Colonic mucosa (tissue), 4 donors: ENCODE results near the gene LRRC8B. TPM values are rescaled to one million over a fixed set of nuclear protein-coding genes. Genes with fewer than 3 reads are reported as not detected.

Source experiments
- DNase-seq: peaks from one replicate; pipeline ENCODE4 v3.0.0-alpha.2; 2020
- H3K27ac ChIP-seq: fragments of 200-600 bp; one replicate; pipeline ENCODE4 v1.8.0; 2021
- H3K27me3 ChIP-seq: fragments of 200-600 bp; one replicate; pipeline ENCODE4 v1.8.0; 2021
- H3K36me3 ChIP-seq: fragments of 200-600 bp; one replicate; pipeline ENCODE4 v1.8.0; 2021
- H3K4me1 ChIP-seq: fragments of 200-600 bp; one replicate; pipeline ENCODE4 v1.8.0; 2021; ENCODE audit warnings: mild to moderate bottlenecking
- H3K4me3 ChIP-seq: fragments of 200-600 bp; one replicate; pipeline ENCODE4 v1.8.0; 2021
- H3K9ac ChIP-seq, 2 donors: one replicate each; pipeline ENCODE4 v1.7.0; 2013; ENCODE audit warnings: control low read depth in 2 of 2, low read depth in 2 of 2, low read length in 2 of 2
- H3K9me3 ChIP-seq: fragments of 200-600 bp; one replicate; pipeline ENCODE4 v1.8.0; 2021
- CTCF ChIP-seq: fragments of 200-600 bp; IDR thresholded peaks from one replicate; pipeline ENCODE4 v1.8.0; 2022; ENCODE audit warnings: antibody characterized with exemption, mild to moderate bottlenecking
- intact Hi-C: fragments of 100-400 bp; cut with DNase I; formaldehyde crosslinking; loops from one replicate; pipeline ENCODE4 v1.14.1; 2022
- total RNA-seq, 2 donors: library from RNA; stranded (reverse); fragmentation: NEBNext Ultra II Directional in 1 of 2; extraction: Animal tissue kit (Norgen Biotek cat#: 25700) in 1 of 2; gene quantifications; one replicate each; pipeline ENCODE4 v1.2.1, GENCODE V29; 2021
- donor health status: healthy.
- donor health status: DM: no; HTN: no; CAD: no.
- donor health status: DM: no; HTN: no; CAD: no.

The LRRC8B gene
- total RNA-seq, 2 donors from 2014 or later: 14.4 to 15.0 TPM

- no peak for TF ChIP-seq CTCF
- no peak overlapping the region for H3K27ac ChIP-seq
- DNase-seq: no peak
- H3K36me3 ChIP-seq: no peaks in the 10 kb centered on the region
- no peak overlapping the region for H3K9ac ChIP-seq
- no peaks in the 10 kb centered on the region for H3K27me3 ChIP-seq
- no peaks in the 10 kb centered on the region for H3K4me1 ChIP-seq
- intact Hi-C loops: no loop called here
- H3K9me3 ChIP-seq: no peaks in the 10 kb centered on the region
- no peak overlapping the region for H3K4me3 ChIP-seq
Observed at GRCh38 chr1:89545264-89546038, 20.8 kb downstream of the LRRC8B start.

GRCh38 chr1:89546082-89546889 is 21.7 kb downstream of the LRRC8B start:
- Histone ChIP-seq H3K4me1 (no peaks in the 10 kb centered on the region), H3K4me3 (no peak overlapping the region), H3K27ac (no peak overlapping the region), H3K36me3 (no peaks in the 10 kb centered on the region), H3K9ac (no peak overlapping the region), H3K27me3 (no peaks in the 10 kb centered on the region), H3K9me3 (no peaks in the 10 kb centered on the region)
- DNase-seq: no peak
- intact Hi-C loops: no loop called here
- no peak for TF ChIP-seq CTCF

GRCh38 chr1:89546934-89547562 is 22.4 kb downstream of the LRRC8B start:
- no peak overlapping the region for H3K27ac ChIP-seq
- H3K4me1 ChIP-seq: no peaks in the 10 kb centered on the region
- intact Hi-C loops: no loop called here
- no peaks in the 10 kb centered on the region for H3K27me3 ChIP-seq
- DNase-seq: no peak
- TF ChIP-seq CTCF: no peak
- no peaks in the 10 kb centered on the region for H3K36me3 ChIP-seq
- H3K9me3 ChIP-seq: no peaks in the 10 kb centered on the region
- H3K4me3 ChIP-seq: no peak overlapping the region
- no peak overlapping the region for H3K9ac ChIP-seq

GRCh38 chr1:89547563-89548116 is 23.0 kb downstream of the LRRC8B start:
- Histone ChIP-seq H3K27ac (no peak overlapping the region), H3K4me3 (no peak overlapping the region), H3K27me3 (no peaks in the 10 kb centered on the region), H3K9me3 (no peaks in the 10 kb centered on the region), H3K36me3 (no peaks in the 10 kb centered on the region), H3K9ac (no peak overlapping the region), H3K4me1 (no peaks in the 10 kb centered on the region)
- intact Hi-C loops: no loop called here
- TF ChIP-seq CTCF: no peak
- DNase-seq: no peak

GRCh38 chr1:89548122-89548857 is 23.7 kb downstream of the LRRC8B start:
- H3K4me3 ChIP-seq: no peak overlapping the region
- no peaks in the 10 kb centered on the region for H3K27me3 ChIP-seq
- H3K4me1 ChIP-seq: no peaks in the 10 kb centered on the region
- TF ChIP-seq CTCF: no peak
- no peak for DNase-seq
- H3K9ac ChIP-seq: no peak overlapping the region
- no peak overlapping the region for H3K27ac ChIP-seq
- intact Hi-C loops: no loop called here
- no peaks in the 10 kb centered on the region for H3K36me3 ChIP-seq
- no peaks in the 10 kb centered on the region for H3K9me3 ChIP-seq
